HTR-8/SVneo (cell line): Measurements from ENCODE around the gene TDRD9.

Source experiments
- DNase-seq: peaks from one replicate; pipeline ENCODE4 v3.0.0; 2011; ENCODE audit warnings: low spot score, mixed read lengths; ENCODE audit not compliant: insufficient read length
- FAIRE-seq: peaks from 2 replicates; lab custom pipeline; 2011; peaks lifted over from hg19 to GRCh38; lab: Jason Lieb, UNC

The TDRD9 gene

DNA sequence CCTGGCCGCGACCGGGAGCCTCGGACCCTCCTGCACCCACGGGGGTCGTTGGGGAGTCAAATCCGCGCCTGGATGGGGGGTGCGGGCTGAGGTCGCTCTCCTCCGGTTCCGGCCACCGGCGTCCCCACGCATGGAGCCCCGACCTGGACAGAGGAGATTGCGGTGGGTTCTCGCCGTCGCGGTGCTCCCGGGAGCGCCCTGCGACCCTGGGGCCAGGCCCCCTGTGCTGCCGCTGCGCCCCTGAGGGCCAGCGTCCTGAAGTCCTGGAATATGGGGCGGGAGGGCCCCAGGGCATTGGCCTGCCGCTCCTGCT, 157.6 kb downstream of the TDRD9 start:
- DNase-seq (no peak), FAIRE-seq (no peak)

DNA sequence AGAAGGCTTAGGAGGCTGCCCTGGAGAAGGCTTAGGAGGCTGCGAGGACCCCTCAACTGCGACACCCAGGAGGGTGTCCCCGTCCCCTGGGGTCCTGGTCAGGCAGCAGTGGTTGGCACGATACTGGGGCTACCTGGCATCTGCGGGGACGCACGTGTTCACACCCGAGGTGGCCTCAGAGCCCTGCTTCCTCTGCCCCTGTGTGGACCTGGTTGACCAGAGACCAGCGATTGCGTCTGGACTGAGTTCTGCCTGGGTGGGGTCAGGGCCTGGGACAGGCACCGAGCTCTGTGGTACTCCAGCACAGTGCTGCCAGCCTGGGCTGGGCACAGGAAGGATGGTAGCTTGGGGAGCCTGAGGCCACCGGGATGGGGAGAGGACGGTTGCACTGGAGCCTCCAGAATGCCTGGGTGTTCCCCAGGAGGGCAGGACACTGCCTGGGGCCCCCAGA, 158.0 kb downstream of the TDRD9 start:
- no peak for DNase-seq
- no peak for FAIRE-seq

DNA sequence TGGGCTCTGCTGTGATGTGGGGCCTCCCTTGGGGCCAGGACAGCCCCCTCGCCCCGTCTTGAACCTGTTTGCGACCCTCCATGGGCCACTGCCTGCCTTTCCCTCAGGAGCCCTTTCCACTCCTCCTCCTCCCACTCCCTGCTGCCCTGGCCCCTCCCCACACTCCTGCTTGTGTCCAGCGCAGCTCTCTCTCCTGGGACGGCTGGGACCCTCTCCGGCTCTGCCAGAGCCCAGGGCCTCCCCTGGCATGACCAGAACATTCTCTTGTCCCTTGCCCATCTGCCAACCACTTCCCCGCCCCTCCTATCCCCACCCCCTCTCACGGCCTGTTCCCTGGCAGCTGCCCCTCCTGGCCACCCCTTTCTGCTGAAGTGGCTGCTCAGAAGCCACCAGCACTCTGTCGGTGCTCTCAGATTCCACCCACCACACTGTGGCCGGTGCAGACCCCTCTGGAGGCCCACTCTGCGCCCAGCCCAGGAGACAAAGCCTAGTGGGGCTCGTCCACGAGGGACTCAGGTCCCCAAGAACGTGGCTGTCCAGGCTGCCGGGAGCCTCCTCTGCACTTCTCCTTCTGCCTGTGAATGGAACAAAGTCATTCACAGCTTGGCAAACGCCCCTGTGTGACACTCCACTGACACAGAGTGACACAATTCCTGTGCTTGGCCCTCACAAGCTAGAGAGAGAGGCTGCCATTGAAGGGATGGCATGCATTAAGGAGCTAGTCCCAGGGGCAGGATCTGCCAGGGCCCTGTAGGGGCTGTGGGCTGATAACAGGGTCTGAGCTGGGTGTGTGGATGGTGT, 158.6 kb downstream of the TDRD9 start:
- DNase-seq (no peak), FAIRE-seq (no peak)

DNA sequence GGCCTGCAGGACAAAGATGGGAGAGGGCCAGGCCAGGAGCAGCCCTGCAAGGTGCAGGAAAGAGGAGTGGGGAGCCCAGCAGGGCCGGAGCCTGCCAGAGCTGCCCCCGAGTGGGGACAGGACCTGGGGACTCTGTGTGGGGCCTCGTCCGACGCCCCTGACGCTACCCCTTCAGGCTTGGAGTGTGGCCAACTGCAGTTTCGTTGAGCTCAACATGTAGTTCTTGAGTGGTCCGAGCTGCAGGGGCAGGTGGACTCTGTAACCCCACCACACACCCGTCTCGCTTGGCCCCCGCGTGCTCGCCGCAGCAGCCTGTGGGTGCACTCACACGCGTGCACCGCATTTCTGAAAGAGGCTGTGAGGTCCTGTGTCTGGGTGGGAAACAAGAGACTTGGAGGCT, 159.2 kb downstream of the TDRD9 start:
- DNase-seq: no peak
- FAIRE-seq: no peak

DNA sequence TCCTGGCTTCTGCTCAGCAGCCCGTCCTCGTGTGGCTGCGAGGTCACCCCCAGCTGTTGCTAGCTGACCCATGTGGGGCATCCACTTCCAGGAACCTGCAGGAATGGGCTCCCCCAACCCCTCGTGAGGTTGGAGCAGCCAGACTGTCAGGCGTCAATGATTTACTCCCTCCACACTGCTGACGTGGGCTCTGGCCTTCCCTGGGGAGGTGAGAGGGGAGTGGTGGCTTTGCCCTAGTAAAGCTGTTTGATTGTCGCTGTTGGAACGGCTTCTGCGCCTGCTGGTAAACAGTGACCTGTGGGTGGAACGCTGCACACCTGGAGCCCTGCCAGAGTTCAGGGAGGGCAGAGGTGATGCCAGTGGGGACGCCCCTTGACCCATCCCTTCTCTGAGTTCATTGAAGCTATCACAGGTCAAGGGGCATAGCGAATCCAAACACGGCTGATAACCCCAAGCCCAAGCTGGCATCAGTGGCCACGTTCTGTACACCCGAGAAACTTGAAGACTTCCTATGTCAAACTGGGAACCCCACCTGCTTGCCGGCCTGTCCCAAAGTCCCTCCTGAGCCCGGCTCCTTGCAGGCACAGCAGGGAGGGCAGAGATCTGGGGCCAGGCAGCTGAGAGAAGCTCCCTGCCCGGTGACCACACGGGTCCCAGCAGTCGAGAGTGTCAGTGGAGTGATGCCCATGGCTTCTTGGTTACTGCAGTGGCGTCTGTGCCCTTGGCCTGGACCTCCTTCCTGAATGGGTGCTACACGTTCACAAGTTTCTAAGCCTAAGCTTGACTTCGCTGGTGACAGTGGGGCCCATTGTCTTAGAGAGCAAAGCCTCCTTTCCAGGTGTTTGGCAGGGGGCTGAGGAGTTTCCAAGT, 160.0 kb downstream of the TDRD9 start:
- DNase-seq (no peak), FAIRE-seq (no peak)

DNA sequence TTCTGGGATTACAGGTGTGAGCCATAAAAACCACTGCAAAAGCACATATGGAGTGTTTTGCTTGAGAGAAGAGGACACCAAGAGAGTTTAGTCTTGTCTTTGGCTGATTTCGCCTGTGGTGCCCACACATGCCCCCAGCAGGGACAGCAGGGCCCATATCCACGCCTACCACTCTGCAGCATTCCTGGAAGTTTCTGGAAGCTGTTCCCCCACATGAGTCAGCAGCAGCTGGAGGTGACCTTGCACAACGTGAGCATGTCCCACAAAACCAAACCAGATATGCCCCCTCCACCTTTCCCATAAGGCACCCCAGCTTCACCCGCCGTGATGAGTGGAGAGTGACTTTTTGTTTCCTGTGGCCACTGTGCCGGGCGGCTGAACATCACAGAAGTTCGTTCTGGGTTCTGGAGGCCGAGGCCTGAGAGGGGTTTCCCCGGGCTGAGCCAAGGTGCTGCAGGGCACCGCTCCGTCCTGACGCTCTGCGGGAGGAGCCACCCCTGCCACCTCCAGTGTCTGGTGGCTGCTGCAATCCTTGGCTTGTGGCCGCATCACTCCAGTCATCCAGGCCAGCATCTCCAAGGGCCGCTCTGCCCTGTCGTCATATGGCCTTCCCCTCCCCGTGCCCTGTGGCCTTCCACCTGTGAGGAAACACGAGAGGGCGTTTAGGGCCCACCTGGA, 162.0 kb downstream of the TDRD9 start:
- DNase-seq (no peak), FAIRE-seq (no peak)

DNA sequence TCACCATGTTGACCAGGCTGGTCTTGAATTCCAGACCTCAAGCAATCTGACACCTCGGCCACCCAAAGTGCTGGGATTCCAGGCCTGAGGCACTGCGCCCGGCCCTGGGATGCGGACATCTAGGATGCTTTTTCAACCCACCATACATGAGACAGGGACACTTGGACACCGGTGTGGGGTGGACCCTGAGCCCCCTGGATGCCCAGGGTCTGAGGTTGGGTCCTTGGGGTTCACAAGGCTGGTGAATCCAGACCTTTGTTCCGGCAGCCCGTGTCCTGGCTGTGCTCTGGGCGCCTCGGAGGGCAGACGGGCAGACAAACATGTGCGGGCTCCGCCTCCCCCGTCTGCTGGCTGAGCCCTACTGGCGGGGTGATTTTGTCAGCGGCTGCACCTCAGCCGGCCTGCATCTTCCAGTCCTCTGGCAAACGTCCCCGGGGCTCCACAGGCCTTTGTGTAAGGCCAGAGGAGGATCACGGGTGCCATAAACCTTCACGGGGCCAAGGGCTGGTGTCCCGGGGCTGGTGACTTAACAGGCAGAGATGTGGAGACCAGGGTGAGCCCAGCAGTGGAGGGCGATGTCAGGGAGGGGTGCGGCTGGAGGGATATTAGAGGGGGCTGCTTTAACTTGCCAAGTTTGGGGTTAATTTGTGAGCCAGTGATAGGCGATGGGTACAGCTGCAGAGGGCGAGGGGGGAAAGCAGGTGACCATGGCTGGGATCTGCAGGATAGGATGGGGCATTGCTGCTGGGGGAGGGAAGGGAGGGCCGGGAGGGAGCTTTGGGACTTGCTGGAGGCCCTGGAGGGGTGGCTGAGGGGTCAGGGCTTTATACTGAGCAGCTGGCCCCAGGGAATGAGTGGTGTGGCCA, 163.0 kb downstream of the TDRD9 start:
- DNase-seq: no peak
- no peak for FAIRE-seq

DNA sequence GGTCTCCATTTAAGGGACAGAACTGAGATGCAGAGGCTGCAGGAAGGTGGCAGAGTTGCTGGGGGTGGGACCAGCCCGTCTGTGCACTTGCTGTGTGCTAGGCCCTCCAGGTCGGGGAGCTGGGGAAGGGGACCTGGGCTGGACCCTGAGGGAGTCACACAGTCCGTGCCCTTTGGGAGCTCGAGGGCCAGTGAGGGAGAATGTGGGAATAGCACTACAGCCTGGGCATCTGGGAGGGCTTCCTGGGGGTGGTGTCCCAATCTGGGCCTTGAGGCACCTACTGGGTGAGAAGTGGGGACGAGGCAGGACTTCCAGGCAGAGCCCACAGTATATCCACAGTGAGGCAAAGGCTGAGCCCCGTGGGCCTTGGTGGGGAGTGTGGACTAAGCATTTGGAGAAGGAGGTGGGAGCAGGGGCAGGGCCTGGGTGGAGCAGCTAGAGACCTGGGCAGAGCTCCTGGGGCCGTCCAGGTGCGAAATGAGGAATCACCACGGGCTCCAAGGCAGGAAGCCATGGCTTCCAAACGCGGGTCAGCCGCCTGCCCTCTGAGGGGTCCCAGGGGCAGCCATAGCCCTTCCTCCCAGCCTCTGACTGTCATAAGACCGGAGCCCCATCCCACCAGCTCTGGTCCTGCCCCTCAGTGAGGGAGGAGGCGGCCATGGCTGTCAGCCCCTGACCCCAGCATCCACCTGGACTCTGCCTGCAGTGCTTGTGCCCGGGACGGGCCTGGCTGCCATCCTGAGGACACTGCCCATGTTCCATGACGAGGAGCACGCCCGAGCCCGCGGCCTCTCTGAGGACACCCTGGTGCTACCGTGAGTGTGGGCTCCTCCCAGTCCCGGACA, 163.9 kb downstream of the TDRD9 start:
- DNase-seq: no peak
- no peak for FAIRE-seq

DNA sequence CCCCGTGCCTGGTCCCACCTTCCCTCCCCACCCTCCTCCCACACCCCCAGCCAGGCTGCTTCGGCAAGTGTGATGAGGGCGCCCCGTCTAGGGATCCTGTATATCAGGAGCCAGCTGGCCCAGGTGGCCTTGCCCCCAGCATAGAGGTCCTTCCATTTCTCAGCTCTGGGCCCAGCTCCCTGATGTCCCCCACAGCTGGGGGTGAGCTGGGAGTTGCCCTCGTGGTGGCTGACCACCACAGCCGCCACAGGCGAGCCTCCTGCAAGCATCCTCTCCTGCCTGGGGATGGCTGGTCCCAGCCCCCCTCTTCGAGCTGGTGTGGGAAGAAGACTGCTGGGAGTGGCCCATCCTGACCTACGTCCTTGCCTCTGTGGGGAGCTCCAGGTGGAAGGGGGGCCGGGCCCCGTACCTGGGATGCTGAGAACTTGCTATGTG, 164.7 kb downstream of the TDRD9 start:
- FAIRE-seq (no peak), DNase-seq (no peak)

DNA sequence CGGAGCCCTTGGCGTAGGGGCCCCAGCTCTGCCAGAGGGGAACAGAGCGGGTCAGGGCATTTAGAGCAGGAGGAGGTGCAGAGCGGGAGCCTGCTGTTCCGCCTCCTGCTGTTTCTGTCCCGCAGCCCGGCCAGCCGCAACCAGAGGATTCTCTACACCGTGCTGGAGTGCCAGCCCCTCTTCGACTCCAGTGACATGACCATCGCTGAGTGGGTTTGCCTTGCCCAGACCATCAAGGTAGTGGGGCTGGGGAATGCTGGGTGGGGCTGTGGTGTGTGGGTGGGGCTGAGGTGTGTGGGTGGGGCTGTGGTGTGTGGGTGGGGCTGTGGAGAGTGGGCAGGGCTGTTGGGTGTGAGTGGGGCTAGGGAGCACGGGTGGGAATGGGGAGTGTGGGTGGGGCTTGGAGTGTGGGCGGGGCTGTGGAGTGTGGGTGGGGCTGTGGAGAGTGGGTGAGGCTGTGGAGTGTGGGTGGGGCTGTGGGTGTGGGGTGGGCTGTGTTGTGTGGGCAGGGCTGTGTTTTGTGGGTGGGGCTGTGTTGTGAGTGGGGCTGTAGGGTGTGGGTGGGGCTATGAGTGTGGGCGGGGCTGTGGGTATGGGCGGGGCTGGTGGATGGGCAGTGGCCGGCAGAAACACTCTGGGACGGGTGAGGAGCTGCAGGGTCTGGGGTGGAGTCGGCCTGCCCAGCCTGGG, 165.3 kb downstream of the TDRD9 start:
- no peak for FAIRE-seq
- DNase-seq: no peak

DNA sequence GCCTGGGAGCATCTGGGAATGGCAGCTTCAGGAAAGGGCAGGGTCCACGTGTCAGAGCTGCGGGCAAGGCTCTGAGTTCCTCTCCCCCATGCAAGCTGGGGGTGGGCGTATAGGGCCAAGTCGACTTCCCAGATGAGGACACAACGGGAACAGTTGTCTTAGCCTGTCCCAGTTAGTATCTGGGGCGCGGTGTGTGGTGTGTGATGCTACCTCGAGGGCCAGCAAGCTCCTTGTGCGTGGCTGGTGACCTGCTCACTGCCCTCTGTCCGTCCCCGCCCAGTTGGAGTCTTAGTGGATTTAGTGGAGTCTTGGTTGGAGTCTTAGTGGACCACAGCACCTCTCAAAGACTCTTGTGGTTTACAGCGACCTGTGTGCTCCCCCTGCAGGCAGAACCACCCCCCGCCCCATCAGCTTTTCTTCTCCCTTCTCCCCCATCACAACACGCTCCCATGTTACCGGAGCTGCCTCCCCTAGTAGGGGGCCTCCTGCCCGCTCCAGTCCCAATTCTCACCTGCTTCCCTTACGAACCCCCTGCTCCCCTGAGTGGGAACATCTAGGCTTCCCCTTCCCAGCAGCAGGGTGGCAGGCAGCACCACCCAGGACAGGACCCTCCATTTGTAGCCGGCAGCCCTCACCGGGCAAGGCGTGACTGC, 165.9 kb downstream of the TDRD9 start:
- FAIRE-seq (no peak), DNase-seq (no peak)

DNA sequence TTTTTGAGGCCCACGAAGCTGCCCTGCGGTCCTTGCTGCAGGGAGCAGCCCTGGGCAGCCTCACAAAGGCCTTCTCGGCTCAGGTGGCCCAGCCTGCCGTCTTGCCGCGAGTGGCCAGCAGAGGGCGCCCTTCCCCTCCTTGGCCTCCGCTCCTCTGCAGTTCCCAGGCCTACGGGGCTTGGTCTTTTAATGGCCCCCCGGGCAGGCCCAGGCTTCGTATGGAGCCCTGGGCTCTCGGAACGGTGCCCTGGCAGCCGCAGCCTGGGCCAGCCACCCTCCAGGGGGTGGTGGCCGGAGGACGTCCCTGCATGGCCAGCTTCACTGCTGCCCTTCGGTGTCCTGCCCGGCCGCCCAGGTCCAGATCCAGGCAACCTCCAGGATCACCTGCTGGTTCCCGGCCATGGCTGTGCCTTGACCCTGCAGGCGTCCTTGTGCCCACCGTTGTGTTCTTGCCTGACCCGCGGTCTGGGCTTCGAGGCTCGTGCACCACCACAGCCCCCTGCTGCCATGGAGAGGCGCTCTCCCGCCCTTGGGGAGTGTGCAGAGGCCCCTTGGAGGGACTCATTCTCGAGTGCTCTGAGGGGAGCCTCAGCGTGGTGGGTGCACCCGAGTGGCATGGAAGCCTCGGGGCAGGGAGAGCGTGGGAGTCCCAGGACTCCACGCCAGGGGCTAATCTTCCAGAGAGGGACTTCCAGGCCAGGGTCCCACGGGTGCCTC, 166.6 kb downstream of the TDRD9 start:
- peak; percentile 72 for DNase-seq
- peak; percentile 38 for FAIRE-seq

DNA sequence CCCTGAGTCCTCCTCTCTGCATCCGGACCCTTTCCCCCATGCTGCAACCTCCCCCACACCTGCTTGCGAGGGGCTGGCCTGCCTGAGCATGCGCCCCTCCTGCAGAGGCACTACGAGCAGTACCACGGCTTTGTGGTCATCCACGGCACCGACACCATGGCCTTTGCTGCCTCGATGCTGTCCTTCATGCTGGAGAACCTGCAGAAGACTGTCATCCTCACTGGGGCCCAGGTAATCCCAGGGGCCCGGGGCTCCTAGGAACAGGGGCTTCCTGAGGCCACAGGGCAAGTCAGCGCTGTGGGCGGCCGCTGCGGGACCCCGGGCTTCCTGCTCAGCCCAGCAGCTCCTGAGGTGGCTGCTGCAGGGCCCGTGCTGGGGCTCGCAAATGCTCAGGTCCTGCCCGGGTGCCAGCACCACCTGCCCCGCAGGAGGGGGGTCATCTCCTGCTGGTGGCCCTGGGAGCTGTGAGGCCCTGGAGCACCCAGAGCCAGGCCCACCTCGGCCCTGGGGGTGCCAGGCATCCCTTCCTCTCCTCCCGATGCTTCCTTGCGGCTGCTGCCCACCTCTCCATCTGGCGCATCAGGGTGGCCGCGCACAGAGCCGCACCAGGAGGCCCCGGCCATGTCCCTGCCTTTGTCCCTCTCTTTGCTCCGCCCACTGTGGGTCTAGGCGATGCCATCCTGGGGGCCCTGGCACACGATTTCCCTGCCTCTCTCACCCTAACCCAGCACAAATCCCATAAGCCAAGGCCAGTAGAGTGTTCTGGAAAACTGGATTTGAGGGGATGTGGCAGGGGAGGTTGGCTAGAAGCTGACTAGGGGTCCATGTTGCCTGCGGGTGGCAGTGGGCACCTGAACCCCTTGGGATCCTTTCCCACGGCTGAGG, 167.4 kb downstream of the TDRD9 start:
- DNase-seq: no peak
- no peak for FAIRE-seq

DNA sequence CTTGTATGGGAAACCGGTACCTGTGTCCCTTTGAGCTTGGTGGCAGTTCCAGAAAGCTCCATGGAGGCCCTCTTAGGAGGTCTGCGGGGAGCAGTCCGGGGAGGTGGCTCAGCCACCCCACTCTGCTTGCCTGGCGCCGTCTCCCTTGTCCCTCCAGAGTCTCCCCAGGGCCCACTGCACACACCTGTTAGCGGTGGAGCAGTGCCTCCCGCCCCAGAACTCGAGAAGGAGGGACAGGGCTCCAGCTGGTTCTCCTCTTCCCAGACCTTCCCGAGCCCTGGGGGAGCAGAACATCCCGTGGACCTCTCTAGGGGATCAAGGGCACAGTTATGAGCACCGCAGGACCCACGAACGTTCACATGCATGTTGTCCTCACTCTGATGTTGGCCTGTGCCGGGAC, 168.1 kb downstream of the TDRD9 start:
- FAIRE-seq: no peak

DNA sequence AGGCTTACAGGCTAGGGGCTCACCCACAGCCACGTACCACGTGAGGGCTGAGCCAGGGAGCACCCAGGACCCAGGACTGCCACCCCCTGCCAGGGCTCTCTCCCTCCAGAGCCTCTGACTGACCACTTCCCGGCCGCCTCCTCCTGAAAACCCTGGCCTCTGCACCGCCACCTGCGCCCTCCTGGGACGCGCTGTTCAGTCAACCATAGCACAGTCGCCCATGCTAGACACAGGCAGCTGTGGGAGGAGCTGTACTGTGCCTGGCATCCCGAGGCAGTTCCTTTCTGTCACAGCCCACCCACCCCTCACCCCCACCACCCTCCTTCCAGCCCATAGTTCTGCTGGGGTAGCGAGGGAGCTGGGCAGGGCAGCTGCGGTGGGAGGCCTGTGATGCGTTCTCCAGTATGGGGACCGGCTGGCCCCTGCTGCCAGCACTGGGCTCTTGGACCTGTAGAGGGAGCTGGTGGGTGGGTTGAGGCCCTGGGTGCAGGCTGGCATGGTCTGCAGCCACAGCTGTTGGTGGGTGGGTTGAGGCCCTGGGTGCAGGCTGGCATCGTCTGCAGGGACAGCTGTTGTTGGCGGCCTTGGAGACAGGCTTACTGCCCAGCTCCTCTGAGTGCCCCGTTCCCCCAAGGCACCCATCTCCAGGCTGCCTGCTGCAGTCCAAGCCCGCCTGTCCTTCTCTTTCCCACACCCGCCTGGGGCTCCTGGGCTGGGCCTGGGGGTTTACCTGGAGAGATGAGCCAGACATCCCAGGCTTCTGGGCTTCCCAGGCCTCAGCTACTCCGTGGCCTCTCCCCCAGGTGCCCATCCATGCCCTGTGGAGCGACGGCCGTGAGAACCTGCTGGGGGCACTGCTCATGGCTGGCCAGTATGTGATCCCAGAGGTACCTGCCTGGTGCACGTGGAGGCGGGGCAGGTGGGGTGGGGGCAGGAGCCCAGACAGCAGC, 168.8 kb downstream of the TDRD9 start:
- FAIRE-seq (no peak), DNase-seq (no peak)

More for the DNA sequence above, 168.1 kb downstream of the TDRD9 start:
- no peak for DNase-seq
